Measurements from ENCODE around the gene RTP2.

The RTP2 gene

DNA sequence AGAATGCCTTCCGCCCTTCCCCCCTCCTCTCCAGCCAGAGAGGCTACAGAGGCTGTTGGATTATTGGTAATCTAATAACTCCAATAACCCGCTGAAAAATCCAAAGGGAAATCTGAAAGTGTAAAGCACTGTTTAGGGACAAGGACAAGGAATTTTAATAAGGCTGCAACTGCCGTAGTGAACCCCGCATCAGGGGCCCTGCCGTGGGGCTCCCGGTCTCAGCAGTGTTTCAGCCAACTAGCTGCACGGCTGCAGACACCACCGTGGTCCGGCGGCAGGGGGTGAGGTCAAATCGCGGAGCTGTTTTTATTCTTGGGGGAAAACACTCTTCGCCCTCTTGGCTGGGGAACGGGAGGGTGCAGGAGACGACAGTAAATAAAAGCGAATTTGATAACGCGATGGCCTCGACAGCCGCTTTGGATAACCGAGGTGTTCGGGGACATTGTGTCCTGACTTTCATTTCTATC lies 36.8 kb upstream of the RTP2 start:
- in situ Hi-C loops (cut with MboI; ENCODE audit: low sequenced_read_pairs) = loop anchor here (10.0 kb wide), 1 partner anchor 1406 kb away; no protein-coding TSS in a partner anchor

DNA sequence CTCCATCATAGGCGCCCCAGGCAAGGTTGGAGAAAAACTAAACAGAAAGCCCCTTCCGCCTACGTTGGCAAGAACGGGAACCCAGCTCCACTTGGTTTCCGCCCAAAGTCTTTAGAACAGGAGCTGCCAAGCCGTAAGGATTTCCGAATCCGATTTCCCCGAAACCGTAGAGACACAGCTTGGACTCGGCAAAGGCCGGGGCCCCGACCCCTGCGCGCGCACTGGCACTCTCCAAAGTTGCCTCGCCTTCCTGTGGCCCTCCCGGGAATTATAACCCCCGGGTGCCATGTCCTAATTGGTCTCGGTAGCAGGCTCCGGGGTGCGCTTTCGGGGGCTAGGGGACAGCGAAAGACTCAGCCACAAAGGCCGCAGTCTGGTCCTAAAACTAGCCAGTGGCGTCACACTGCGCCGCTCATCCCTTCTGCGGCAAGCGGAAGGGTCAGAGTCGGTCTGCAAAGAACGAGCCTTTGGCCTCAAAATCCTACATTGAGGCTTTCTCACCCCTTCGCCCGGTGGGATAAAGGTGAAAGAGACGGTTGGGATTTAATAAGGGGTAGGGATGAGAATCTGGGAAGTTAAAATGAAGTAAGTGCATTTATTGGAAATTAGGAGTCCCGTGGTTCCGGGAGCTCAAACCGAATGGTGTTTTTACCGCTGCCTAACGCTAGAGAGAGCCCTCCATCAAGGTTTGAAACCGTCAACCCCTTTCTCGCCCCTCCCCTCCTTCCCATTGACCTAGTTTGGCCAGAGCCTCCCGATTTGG lies 36.2 kb upstream of the RTP2 start:
- in situ Hi-C loops (cut with MboI; ENCODE audit: low sequenced_read_pairs) = loop anchor here (10.0 kb wide), 1 partner anchor 1406 kb away; no protein-coding TSS in a partner anchor

DNA sequence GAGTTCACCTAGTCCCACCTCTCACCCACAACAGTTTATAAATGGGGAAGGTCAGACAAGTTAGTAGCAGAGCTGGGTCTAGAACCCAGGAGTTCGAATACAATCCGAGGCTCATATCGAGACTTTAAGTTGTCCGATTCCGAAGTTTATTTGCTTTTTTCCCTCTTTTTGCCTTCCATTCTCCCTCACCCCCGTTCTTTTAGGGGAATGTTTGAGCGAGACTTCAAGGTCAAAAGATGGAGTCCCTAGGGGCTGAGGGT lies 35.6 kb upstream of the RTP2 start:
- in situ Hi-C loops (cut with MboI; ENCODE audit: low sequenced_read_pairs) = loop anchor here (10.0 kb wide), 1 partner anchor 1407 kb away; no protein-coding TSS in a partner anchor

DNA sequence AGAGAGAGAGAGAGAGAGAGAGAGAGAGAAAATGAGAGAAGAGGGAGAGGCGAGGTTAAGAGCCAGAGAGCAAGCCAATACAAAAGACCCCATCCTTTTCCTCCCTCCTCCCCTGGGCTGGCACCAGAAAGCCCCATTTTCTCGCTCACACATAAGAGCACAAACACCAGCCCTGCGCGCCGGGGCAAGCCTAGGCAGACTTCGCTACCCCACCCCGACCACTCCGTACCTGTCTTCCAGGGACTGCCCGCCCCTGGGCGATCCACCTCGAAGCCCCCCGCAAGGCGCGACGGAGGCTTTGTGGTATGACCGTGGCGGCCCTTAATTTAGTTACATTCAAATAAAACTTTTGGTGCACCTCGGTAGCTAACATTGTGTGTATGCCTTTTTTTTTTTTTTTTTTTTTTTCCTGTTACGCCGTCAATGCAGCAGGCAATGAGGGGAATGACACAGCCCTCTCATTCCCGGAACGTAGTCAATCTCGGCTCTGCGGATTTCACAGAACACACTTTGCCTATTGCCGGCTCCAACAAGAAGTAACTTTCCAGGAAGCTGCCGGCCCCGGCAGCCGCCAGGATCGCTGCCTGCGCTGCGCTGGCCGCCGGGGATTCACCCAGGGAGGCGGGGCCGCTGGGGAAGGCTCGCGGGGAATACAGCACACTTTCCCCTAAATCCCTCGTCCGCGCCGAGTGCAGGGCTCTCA lies 35.2 kb upstream of the RTP2 start:
- in situ Hi-C loops (cut with MboI; ENCODE audit: low sequenced_read_pairs) = loop anchor here (10.0 kb wide), 1 partner anchor 1407 kb away; no protein-coding TSS in a partner anchor

DNA sequence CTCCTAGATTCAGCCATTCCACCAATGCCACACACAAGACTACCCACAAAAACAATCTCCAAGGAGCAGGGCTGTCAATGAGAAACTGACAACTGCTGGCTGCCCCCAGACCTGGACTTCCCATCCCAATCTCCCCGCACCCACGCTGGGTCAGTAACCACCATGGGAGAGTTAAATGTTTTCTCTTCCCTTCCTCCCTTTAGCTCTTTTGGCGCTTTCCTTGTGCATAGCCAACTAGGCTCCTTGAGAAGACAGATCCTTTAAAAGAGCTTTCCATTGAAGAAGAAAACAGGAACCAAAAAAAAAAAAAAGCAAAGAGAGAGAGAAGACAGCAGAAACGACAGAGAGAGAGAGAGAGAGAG lies 34.6 kb upstream of the RTP2 start:
- in situ Hi-C loops (cut with MboI; ENCODE audit: low sequenced_read_pairs) = loop anchor here (10.0 kb wide), 1 partner anchor 1408 kb away; no protein-coding TSS in a partner anchor

DNA sequence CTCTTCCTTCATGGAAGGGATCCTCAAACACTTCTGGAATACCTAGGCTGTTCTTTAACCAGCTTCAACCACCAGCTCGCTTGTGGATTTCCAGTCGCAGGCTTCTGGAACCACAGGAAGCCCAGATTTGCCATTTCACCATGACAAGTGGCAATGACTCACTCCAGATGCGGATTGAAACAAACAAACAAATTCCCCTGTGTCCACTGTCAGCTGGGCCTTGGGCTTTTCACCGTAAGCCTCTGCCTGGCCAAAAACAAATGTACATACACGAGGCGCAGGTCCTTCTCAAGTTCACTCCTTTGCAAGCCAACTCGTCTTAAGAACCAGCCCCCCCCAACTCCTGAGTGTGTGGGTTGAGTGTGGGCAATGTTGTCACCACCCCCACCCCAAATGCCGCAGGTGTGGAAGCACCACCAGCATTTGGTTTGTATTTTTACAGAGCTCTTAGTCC lies 34.1 kb upstream of the RTP2 start:
- in situ Hi-C loops (cut with MboI; ENCODE audit: low sequenced_read_pairs) = loop anchor here (10.0 kb wide), 1 partner anchor 1408 kb away; no protein-coding TSS in a partner anchor

DNA sequence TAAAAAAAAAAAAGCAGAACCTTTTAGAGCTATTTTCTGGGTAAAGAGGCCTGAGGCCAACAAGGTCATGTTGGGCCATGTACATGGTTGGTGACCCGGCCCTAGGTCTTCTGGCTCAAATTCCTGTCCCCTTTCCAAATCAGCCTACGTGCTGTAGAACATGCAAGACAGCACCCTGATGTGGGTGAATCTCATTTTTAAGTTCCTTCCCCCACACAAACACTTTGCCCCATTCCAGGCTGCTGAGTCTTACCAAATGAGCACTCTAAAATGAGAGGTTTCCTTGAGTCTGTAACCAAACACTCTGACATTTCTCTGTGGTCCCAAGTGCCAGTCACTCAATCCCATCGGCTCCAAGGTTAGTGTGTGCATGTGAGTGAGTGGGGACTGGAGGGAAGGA lies 33.5 kb upstream of the RTP2 start:
- in situ Hi-C loops (cut with MboI; ENCODE audit: low sequenced_read_pairs) = loop anchor here (10.0 kb wide), 1 partner anchor 1409 kb away; no protein-coding TSS in a partner anchor

DNA sequence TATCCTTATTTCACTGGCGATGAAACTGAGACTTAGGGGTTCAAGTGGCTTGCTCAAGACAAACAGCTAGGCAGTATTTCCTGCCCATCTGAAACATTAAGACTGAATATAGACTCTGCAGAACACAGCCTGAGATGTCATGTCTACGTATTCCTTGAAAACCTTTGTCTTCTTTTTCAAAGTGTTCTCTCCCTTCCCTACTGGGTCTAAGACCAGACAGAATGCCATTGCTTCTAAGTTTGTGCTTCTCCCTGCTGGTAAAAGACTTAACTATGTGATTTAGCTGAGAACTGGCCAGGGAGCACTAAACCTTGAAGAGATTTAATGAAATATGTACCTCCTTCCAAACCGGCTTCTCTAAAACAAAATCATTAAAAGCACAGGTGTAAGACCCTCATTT lies 33.0 kb upstream of the RTP2 start:
- in situ Hi-C loops (cut with MboI; ENCODE audit: low sequenced_read_pairs) = loop anchor here (10.0 kb wide), 1 partner anchor 1409 kb away; no protein-coding TSS in a partner anchor

DNA sequence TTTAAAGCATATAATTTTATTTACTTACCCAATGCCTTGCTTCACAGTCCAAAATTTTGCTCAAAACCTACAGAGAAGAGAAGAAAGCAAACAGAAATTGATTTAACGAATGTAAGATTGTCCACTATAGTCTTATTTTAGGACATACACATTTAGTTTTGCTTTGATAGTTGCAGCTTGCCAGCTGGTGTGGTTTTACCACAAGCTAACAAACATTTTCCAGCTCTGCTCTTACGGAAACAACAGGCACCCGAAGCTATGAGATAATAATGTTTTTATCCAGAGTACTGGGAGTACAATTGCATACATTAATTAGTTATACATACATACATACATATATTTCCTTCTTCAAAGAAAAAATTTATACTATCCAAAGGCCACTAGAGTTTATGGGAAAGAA lies 32.5 kb upstream of the RTP2 start:
- in situ Hi-C loops (cut with MboI; ENCODE audit: low sequenced_read_pairs) = loop anchor here (10.0 kb wide), 1 partner anchor 1410 kb away; no protein-coding TSS in a partner anchor

DNA sequence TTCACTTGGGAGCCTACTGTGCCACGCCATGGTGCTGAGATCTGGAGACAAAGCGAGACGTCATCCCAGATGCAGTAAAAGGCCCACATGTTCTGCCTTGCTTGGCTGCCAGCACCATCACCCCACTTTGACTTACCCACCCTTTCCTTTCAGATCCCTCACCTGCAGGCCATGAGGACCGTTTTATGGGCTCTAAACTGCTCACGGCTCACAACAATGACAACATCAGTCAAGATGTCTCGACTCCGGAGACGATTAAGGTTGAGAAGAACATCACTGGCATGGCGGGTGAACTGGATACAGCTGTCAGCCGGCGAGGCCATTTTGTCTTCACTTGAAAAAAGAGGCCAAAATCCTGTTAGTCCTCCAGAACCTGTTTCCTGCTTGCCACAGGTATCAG lies 31.0 kb upstream of the RTP2 start:
- in situ Hi-C loops (cut with MboI; ENCODE audit: low sequenced_read_pairs) = loop anchor here (10.0 kb wide), 1 partner anchor 1411 kb away; no protein-coding TSS in a partner anchor

DNA sequence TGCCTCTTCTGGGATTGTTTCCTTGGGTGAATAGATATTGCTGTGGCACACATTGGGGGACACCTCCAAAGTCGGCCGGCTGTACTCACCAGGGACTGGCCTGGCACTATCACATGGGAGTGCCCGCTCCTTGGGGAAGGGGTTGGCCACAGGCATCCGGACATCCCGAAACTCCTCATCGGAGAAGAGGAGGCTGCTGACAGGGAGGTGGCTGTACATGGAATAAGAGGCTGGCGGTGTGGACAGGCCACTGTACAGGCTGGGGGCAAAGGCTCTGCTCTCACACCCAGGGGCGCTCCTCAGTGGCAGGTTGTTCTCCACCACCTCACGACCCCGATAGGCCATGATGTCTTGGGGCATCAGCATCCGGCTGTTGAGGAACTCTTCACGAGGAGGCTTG lies 27.2 kb upstream of the RTP2 start:
- in situ Hi-C loops (cut with MboI; ENCODE audit: low sequenced_read_pairs) = no loop called here

DNA sequence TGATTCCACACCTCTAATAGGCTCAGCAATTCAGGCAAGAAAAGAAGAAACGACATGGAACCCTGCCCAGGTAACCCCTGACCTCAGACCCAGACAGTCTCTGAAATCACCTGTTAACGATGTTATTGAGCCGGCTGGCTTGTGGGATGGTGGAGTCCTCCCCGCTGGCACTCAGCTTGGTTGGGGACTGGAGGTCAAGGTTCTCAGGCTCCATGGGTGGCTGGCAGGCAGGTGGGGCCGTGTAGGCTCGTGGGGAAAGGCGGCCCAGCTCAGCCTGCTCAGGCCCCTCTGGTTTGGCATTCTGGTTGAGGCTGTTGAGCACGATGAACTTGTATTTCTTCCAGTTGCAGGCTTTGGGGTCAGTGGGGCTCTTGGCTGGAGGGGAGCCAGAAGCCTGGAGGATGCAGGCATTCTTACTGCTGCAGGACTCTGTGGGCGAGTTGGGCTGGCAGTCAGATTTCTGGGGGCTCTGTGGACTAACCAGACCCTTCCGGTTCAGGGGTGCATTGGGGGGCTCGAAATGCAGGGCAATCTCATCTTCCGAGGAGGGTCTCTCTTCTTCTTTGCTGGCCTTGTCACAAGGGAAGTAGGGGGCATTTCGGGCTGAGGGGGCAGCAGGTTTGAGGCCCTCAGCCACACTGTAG lies 26.7 kb upstream of the RTP2 start:
- in situ Hi-C loops (cut with MboI; ENCODE audit: low sequenced_read_pairs) = no loop called here

DNA sequence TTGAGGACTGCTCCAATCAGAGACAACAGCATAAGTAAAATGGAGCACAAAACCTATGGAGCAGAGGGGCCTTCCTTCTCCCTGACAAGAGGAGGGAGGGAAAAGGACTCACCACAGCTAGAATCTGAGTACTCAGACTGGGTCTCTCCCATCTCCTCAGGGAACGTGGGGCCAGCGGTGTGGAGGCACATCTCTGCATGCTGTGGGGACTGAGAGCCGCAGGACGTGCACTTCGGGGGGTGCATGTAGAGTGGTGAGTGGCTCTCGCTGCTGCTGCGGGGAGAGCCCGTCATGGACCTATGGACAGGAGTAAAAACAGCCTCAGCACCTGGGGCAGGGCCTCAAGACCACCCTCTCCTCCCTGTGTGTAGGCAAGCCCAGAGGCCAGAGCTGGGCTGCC lies 25.9 kb upstream of the RTP2 start:
- in situ Hi-C loops (cut with MboI; ENCODE audit: low sequenced_read_pairs) = no loop called here

DNA sequence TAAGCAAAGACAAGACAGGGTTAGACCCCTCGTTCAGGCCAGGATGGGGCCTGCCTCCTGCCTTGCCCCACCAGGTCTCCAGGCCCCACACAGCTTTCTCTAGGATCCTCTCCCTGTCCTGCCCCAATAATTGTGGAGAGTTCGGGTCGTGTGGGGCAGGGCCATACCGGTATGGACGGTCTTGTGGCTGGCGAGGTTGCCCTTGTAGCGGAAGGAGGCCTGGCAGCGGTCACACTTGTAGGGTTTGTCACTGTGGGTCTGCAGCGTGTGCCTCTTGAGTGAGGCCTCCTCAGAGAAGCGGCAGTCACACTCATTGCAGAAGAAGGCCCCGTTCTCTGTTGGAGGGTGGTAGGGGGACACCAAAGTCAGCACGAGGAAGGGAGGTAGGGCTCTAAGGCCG lies 24.2 kb upstream of the RTP2 start:
- in situ Hi-C loops (cut with MboI; ENCODE audit: low sequenced_read_pairs) = no loop called here

DNA sequence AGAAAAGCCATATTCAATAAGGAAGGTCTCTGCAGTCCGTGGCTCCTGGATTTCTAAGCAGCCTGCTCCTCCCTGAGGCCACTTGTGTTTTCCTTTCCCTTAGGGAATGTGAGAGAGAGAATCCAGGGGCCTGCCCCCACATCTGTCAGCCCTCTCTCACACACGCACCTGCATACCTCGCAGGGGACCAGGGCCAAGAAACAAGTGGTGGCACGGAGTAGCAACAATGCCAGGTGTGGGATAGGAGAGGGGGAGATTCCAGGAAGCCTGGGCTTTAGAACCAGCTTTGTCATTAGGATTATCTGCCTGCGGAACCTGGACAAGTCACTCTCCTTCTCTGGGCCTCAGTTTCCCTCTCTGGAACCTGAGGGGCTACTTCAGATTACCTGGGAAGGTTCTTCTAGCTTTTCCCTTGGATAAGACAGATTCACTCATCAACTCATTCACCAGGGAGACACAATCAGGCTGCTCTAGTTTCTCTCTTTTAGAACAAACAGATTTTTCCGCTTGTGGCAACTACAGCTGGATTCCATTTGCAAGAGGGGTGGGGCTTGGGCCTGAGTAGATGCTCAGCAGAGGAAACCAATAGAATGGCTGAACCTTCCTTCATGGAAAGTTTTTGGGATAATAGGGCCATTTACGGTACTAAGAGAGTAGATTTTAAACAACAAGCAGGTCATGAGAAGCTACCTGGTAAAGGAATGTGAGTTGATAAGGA lies 23.5 kb upstream of the RTP2 start:
- in situ Hi-C loops (cut with MboI; ENCODE audit: low sequenced_read_pairs) = no loop called here

DNA sequence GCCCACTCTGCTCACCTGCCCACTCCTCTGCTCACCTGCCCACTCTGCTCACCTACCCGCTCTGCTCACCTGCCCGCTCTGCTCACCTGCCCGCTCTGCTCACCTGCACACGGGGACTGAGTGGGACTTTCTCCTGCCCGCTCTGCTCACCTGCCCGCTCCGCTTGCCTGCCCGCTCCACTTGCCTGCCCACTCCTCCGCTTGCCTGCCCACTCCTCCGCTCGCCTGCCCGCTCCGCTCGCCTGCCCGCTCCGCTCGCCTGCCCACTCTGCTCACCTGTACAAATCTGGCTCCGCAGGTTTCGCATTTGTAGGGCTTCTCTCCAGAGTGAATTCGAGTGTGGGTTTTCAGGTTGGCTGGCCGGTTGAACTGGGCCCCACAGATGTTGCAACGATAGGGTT lies 22.9 kb upstream of the RTP2 start:
- in situ Hi-C loops (cut with MboI; ENCODE audit: low sequenced_read_pairs) = no loop called here

DNA sequence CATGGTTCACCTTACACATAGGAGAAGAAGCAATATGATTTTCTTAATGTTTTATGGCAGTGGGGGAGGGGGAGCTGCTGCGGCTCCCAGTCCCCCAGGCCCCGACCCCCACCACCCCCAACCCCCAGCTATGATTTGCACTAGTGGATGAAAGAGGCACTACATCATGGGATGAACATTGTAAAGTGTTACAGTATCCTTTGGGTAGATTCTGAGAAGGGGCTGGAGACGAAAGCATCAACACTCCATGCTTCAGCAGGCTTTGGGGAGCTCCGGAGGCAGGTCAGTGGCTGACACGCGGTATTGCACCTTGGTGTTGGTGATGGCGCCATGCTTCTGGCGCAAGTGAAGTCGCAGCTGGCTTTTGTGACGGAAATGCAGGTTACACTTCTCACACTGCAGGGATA lies 19.9 kb upstream of the RTP2 start:
- in situ Hi-C loops (cut with MboI; ENCODE audit: low sequenced_read_pairs) = loop anchor here (25.0 kb wide), 1 partner anchor 835 kb away; no protein-coding TSS in a partner anchor

DNA sequence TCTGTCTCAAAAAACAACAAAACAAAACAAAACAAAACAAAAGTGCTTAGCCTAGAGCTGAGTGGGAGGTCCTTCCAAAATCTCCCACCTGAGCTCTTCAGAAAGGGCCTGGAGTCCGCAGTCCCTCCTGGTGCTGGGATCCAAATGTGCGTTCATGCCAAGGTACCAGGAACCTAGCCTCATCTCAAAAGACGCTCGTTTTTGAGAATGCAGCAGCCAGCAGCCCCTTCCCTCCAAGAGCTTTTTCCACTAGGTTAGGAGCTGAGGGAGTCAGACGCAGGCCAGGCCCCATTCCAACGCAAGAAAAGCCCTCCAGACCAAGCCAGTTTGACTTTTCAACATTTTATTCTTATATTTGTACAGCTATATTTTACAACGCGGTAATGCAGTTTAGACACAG lies 18.7 kb upstream of the RTP2 start:
- in situ Hi-C loops (cut with MboI; ENCODE audit: low sequenced_read_pairs) = loop anchor here (25.0 kb wide), 1 partner anchor 834 kb away; no protein-coding TSS in a partner anchor

DNA sequence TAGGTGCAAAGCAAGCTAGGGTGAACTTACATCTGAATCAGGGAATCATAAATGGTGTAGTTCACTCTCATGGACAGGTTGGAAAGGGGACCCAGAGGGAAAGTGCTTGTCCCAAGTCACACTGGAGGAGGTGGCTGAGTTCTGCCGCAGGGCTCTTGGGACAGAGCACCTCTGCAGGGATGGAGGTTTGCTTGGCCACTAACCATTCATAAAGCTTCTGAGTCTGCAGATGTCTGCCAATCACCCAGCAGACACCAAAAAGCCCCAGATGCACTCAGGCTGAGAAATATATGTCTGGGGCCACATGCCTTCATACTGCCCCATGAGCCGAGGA lies 17.9 kb upstream of the RTP2 start:
- in situ Hi-C loops (cut with MboI; ENCODE audit: low sequenced_read_pairs) = loop anchor here (25.0 kb wide), 1 partner anchor 833 kb away; no protein-coding TSS in a partner anchor

DNA sequence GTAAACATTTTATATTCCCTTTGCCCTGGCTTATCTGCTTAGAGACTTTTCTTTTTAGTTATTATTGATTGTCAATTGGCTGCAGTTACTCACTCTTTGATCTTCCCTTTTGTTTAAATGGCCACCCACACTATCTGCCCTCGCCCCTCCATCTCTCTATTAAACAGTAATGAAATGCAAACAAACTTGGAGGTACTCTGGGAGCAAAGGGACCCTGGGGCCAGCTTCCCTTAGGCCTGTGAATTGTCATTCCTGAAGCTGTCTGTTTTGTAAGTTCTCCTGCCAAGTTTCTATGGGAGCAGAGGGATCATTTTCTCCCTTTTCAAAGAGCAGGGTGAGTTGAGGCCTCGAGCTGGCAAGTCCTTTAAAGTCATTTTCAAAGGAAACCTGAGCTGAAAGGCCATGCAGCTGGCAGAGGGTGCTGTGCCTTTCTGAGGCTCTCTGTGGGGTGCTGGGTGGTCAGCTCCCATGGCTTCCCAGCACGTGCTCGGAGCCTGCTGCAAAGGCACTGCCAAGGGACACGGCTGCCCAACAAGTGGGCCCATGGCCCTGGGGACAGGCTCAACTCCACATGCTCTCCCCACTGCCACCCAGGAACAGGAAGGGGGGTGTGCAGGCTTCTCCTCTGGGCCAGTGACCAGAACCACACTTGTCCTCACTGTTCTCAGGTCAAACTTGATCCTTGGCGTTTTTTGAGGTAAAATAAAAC lies 17.4 kb upstream of the RTP2 start:
- in situ Hi-C loops (cut with MboI; ENCODE audit: low sequenced_read_pairs) = loop anchor here (25.0 kb wide), 1 partner anchor 832 kb away; no protein-coding TSS in a partner anchor

All from HL-60/S4 treated with retinoic acid at 250 ng/mL for 4 days and 3 days (cell line).